Thymus (tissue), 11 donors: ENCODE results near the gene C1orf198. TPM values are rescaled to one million over a fixed set of nuclear protein-coding genes. Genes with fewer than 3 reads are reported as not detected.

Source experiments
- DNase-seq, 9 donors: peaks; one replicate each; pipeline ENCODE4 v3.0.0-alpha.2; 2013; ENCODE audit warnings: low spot score in 9 of 9, low read depth in 6 of 9, missing footprints in 1 of 9
- H3K27ac ChIP-seq, 2 donors: one replicate each; pipeline ENCODE4 v1.5.1; 2013; ENCODE audit warnings: control low read depth in 1 of 2, low read depth in 1 of 2, low read length in 1 of 2, mild to moderate bottlenecking in 1 of 2, moderate library complexity in 1 of 2
- H3K27me3 ChIP-seq, 2 donors: one replicate each; pipeline ENCODE4 v1.5.1; 2013; ENCODE audit warnings: low read length in 1 of 2; ENCODE audit not compliant: control insufficient read depth in 2 of 2, insufficient read depth in 1 of 2
- H3K36me3 ChIP-seq, 2 donors: one replicate each; pipeline ENCODE4 v1.5.1; 2013; ENCODE audit warnings: low read length in 1 of 2, mild to moderate bottlenecking in 1 of 2, moderate library complexity in 1 of 2; ENCODE audit not compliant: control insufficient read depth in 2 of 2, insufficient read depth in 2 of 2
- H3K4me1 ChIP-seq, 2 donors: one replicate each; pipeline ENCODE4 v1.5.1; 2013; ENCODE audit warnings: low read length in 2 of 2; ENCODE audit not compliant: control insufficient read depth in 2 of 2, insufficient read depth in 2 of 2
- H3K4me3 ChIP-seq, 2 donors: one replicate each; pipeline ENCODE4 v1.5.1; 2013; ENCODE audit warnings: low read length in 2 of 2, control low read depth in 1 of 2, mild to moderate bottlenecking in 1 of 2
- H3K9me3 ChIP-seq, 2 donors: one replicate each; pipeline ENCODE4 v1.5.1; 2013; ENCODE audit warnings: low read length in 1 of 2, mild to moderate bottlenecking in 1 of 2; ENCODE audit not compliant: control insufficient read depth in 2 of 2, insufficient read depth in 1 of 2
- WGBS: extraction: QIAGEN DNeasy Blood & Tissue Kit; methylation state at CpG from one replicate; pipeline ENCODE4 v1.1.7; 2013; 5-methylcytosine and 5-hydroxymethylcytosine counted together
- polyA plus RNA-seq: library from polyadenylated mRNA; stranded (reverse); fragments of 200-250 nt; gene quantifications from one replicate; pipeline ENCODE4 v1.2.3, GENCODE V29; 2013
- total RNA-seq: library from RNA; stranded (reverse); fragments of 120-200 nt; gene quantifications from one replicate; pipeline ENCODE4 v1.2.4, GENCODE V29; 2013
- donor health status: healthy.

C1orf198 gene
- total and polyA plus RNA-seq, 2 donors = 10.1 to 14.2 TPM

- Histone ChIP-seq H3K36me3 (peaks cover 30 to 52% of the 10 kb centered on the region in 2 donors), H3K27ac (no peak overlapping the region), H3K27me3 (no peaks in the 10 kb centered on the region), H3K4me1 (no peaks in the 10 kb centered on the region), H3K4me3 (no peak overlapping the region), H3K9me3 (no peaks in the 10 kb centered on the region)
- DNase-seq = no peak
- WGBS = 93% methylated on average over 4 of the region's 4 CpGs
These were observed 39.3 kb upstream of the C1orf198 start for GRCh38 chr1:230907472-230908205.

GRCh38 chr1:230906226-230906625, 37.9 kb upstream of the C1orf198 start:
- Histone ChIP-seq H3K4me1 (no peaks in the 10 kb centered on the region), H3K4me3 (no peak overlapping the region), H3K36me3 (peaks cover 30 to 45% of the 10 kb centered on the region in 2 donors), H3K27me3 (no peaks in the 10 kb centered on the region), H3K9me3 (no peaks in the 10 kb centered on the region), H3K27ac (no peak overlapping the region)
- 99% methylated on average over 2 of the region's 2 CpGs for WGBS
- no peak for DNase-seq

GRCh38 chr1:230905733-230906132, 37.4 kb upstream of the C1orf198 start:
- H3K27ac ChIP-seq = no peak overlapping the region
- H3K27me3 ChIP-seq = no peaks in the 10 kb centered on the region
- H3K4me3 ChIP-seq = no peak overlapping the region
- H3K9me3 ChIP-seq = no peaks in the 10 kb centered on the region
- H3K4me1 ChIP-seq = no peaks in the 10 kb centered on the region
- WGBS = 99% methylated on average over 5 of the region's 5 CpGs
- no peak for DNase-seq
- peaks cover 30 to 42% of the 10 kb centered on the region in 2 donors for H3K36me3 ChIP-seq

- H3K4me1 ChIP-seq = no peaks in the 10 kb centered on the region
- no peak for DNase-seq
- H3K36me3 ChIP-seq = peaks cover 15 to 21% of the 10 kb centered on the region in 2 donors
- no peaks in the 10 kb centered on the region for H3K9me3 ChIP-seq
- WGBS = 97% methylated on average over 22 of the region's 22 CpGs
- no peak overlapping the region for H3K4me3 ChIP-seq
- H3K27me3 ChIP-seq = no peaks in the 10 kb centered on the region
- no peak overlapping the region for H3K27ac ChIP-seq
These were observed 34.1 kb upstream of the C1orf198 start for GRCh38 chr1:230902349-230902923.

- Histone ChIP-seq H3K27me3 (no peaks in the 10 kb centered on the region), H3K9me3 (no peaks in the 10 kb centered on the region), H3K36me3 (peaks cover 10 to 13% of the 10 kb centered on the region in 2 donors), H3K4me1 (no peaks in the 10 kb centered on the region), H3K4me3 (no peak overlapping the region), H3K27ac (no peak overlapping the region)
- DNase-seq = no peak
- WGBS = 97% methylated on average over 6 of the region's 6 CpGs
These were observed 33.4 kb upstream of the C1orf198 start for GRCh38 chr1:230901671-230902070.

GRCh38 chr1:230900984-230901383, 32.7 kb upstream of the C1orf198 start:
- peaks cover 10 to 13% of the 10 kb centered on the region in 2 donors for H3K36me3 ChIP-seq
- DNase-seq = no peak
- H3K27ac ChIP-seq = no peak overlapping the region
- WGBS = 97% methylated on average over 6 of the region's 6 CpGs
- H3K9me3 ChIP-seq = no peaks in the 10 kb centered on the region
- H3K27me3 ChIP-seq = no peaks in the 10 kb centered on the region
- no peak overlapping the region for H3K4me3 ChIP-seq
- H3K4me1 ChIP-seq = no peaks in the 10 kb centered on the region

GRCh38 chr1:230899841-230900251, 31.5 kb upstream of the C1orf198 start:
- H3K9me3 ChIP-seq = no peaks in the 10 kb centered on the region
- WGBS = 94% methylated on average over 5 of the region's 5 CpGs
- no peak overlapping the region for H3K27ac ChIP-seq
- H3K36me3 ChIP-seq = peaks cover 2 to 3% of the 10 kb centered on the region in 2 donors
- no peak overlapping the region for H3K4me3 ChIP-seq
- DNase-seq = no peak
- no peaks in the 10 kb centered on the region for H3K4me1 ChIP-seq
- H3K27me3 ChIP-seq = peaks cover 0 to under 1% of the 10 kb centered on the region in 2 donors

- 88% methylated on average over 8 of the region's 8 CpGs for WGBS
- no peak for DNase-seq
- H3K4me1 ChIP-seq = no peaks in the 10 kb centered on the region
- H3K36me3 ChIP-seq = no peaks in the 10 kb centered on the region
- H3K27ac ChIP-seq = no peak overlapping the region
- H3K27me3 ChIP-seq = peaks cover 0 to 3% of the 10 kb centered on the region in 2 donors
- no peaks in the 10 kb centered on the region for H3K9me3 ChIP-seq
- H3K4me3 ChIP-seq = no peak overlapping the region
These were observed 30.4 kb upstream of the C1orf198 start for GRCh38 chr1:230898748-230899147.

- Histone ChIP-seq H3K27ac (no peak overlapping the region), H3K4me3 (no peak overlapping the region), H3K4me1 (no peaks in the 10 kb centered on the region), H3K9me3 (no peaks in the 10 kb centered on the region), H3K27me3 (peaks cover 0 to 3% of the 10 kb centered on the region in 2 donors), H3K36me3 (no peaks in the 10 kb centered on the region)
- WGBS = 95% methylated on average over 4 of the region's 4 CpGs
- DNase-seq = no peak
These were observed 29.8 kb upstream of the C1orf198 start for GRCh38 chr1:230898144-230898543.
